Vagina (tissue), 2 donors: ENCODE measurements around the gene IFNGR2. TPM values are rescaled to one million over a fixed set of nuclear protein-coding genes. Genes with fewer than 3 reads are reported as not detected.
"Not testable (repeated sequence)": the region's sequence is repeated elsewhere in the genome, so short reads cannot be mapped to it uniquely, and the experiment has no call there.

Experiments used
- DNase-seq, 2 donors: peaks; one replicate each; pipeline ENCODE4 v3.0.0-alpha.2; 2017; ENCODE audit errors: extremely low spot score in 2 of 2
- H3K27ac ChIP-seq: fragments of 200-600 bp; sonication (generic); one replicate; pipeline ENCODE4 v1.5.1; 2019
- H3K27me3 ChIP-seq: fragments of 200-600 bp; sonication (generic); one replicate; pipeline ENCODE4 v1.5.1; 2019
- H3K36me3 ChIP-seq, 2 donors: fragments of 200-600 bp; sonication (generic); one replicate each; pipeline ENCODE4 v1.5.1; 2017 to 2019
- H3K4me1 ChIP-seq: fragments of 200-600 bp; sonication (generic); one replicate; pipeline ENCODE4 v1.5.1; 2019
- H3K4me3 ChIP-seq, 2 donors: fragments of 200-600 bp; sonication (generic); 1 replicate in 1 of 2; 2 replicates in 1 of 2; pipeline ENCODE4 v1.5.1; 2016 to 2019
- H3K9me3 ChIP-seq: fragments of 200-600 bp; sonication (generic); one replicate; pipeline ENCODE4 v1.5.1; 2019
- POLR2A ChIP-seq, 2 donors: fragments of 450-650 bp; IDR thresholded peaks; one replicate each; pipeline ENCODE4 v1.6.1; 2017; ENCODE audit warnings: antibody characterized with exemption in 2 of 2, mild to moderate bottlenecking in 2 of 2, moderate library complexity in 2 of 2
- POLR2AphosphoS5 ChIP-seq, 2 donors: sonication (generic); formaldehyde crosslinking; IDR thresholded peaks; one replicate each; pipeline ENCODE4 v1.9.0; 2017; ENCODE audit warnings: antibody characterized with exemption in 2 of 2, mild to moderate bottlenecking in 2 of 2, low read depth in 1 of 2; ENCODE audit not compliant: insufficient read depth in 1 of 2
- intact Hi-C: fragments of 100-400 bp; cut with DNase I; formaldehyde crosslinking; loops from one replicate; pipeline ENCODE4 v1.15.1; 2023
- total RNA-seq: library from RNA; depleted of rRNA; stranded (reverse); fragments of >200 nt; gene quantifications from one replicate; pipeline ENCODE4 v1.2.3, GENCODE V29; 2016
- TF ChIP-seq, protein P1 (sequence below), 3 experiments: fragments of 450-650 bp in 2 of 3; fragments of 200-600 bp in 1 of 3; sonication (generic) in 1 of 3; IDR thresholded peaks; one replicate each; pipeline ENCODE4 v1.5.1; 2017 to 2019; ENCODE audit warnings: antibody characterized with exemption in 3 of 3, mild to moderate bottlenecking in 2 of 3, moderate library complexity in 2 of 3

Gene IFNGR2
- total RNA-seq, 1 donor from 2014 or later: 89.6 TPM

DNA sequence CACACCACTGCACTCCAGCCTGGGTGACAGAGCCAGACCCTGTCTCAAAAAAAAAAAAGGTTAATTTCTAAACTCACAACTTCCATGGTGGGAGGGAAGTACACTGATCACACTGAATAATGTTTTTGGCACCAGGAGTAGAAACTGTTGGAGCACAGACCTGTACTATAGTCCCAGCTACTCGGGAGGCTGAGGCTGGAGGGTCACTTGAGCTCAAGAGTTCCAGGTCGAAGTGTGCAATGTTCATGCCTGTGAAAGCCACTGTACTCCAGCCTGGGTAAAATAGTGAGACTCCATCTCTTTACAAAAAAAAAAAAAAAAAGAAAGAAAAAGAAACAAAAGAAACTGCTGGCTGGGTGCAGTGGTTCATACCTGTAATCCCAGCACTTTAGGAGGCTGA, 41.3 kb downstream of the IFNGR2 start:
- H3K4me1 ChIP-seq: peaks cover 18% of the 10 kb centered on the region
- no peak for DNase-seq
- H3K36me3 ChIP-seq: no peaks in the 10 kb centered on the region
- H3K27ac ChIP-seq: no peak overlapping the region
- TF ChIP-seq POLR2A (IDR thresholded peaks at IDR 0.05): no peak
- no peak for TF ChIP-seq POLR2AphosphoS5 (IDR thresholded peaks at IDR 0.05; ENCODE audit: insufficient read depth in 1 of 2, low read depth in 1 of 2)
- TF ChIP-seq, protein P1, sequence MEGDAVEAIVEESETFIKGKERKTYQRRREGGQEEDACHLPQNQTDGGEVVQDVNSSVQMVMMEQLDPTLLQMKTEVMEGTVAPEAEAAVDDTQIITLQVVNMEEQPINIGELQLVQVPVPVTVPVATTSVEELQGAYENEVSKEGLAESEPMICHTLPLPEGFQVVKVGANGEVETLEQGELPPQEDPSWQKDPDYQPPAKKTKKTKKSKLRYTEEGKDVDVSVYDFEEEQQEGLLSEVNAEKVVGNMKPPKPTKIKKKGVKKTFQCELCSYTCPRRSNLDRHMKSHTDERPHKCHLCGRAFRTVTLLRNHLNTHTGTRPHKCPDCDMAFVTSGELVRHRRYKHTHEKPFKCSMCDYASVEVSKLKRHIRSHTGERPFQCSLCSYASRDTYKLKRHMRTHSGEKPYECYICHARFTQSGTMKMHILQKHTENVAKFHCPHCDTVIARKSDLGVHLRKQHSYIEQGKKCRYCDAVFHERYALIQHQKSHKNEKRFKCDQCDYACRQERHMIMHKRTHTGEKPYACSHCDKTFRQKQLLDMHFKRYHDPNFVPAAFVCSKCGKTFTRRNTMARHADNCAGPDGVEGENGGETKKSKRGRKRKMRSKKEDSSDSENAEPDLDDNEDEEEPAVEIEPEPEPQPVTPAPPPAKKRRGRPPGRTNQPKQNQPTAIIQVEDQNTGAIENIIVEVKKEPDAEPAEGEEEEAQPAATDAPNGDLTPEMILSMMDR (IDR thresholded peaks at IDR 0.05): no peak
- H3K4me3 ChIP-seq: no peak overlapping the region
- no peaks in the 10 kb centered on the region for H3K27me3 ChIP-seq
- intact Hi-C loops: loop anchor here (10.0 kb wide), 2 partner anchors 90 to 240 kb away; no protein-coding TSS in a partner anchor
- H3K9me3 ChIP-seq: no peaks in the 10 kb centered on the region

DNA sequence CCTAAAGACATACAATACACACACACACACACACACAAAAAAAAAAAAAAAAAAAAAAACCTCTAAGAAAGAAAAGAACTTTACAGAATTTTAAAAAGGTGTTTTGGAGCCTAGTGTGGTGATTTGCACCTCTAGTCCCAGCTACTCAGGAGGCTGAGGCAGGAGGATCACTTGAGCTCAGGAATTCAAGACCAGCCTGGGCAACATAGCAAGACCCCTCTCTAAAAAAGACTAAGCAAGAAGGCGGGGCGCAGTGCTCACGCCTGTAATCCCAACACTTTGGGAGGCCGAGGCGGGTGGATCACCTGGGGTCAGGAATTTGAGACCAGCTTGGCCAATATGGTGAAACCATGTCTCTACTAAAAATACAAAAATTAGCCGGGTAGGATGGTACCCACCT, 43.4 kb downstream of the IFNGR2 start:
- not testable (repeated sequence) for H3K9me3 ChIP-seq, H3K27ac ChIP-seq, H3K27me3 ChIP-seq, DNase-seq, H3K36me3 ChIP-seq, H3K4me3 ChIP-seq
- H3K4me1 ChIP-seq: peaks cover 14% of the 10 kb centered on the region
- intact Hi-C loops: loop anchor here (10.0 kb wide), 2 partner anchors 92 to 242 kb away; no protein-coding TSS in a partner anchor

DNA sequence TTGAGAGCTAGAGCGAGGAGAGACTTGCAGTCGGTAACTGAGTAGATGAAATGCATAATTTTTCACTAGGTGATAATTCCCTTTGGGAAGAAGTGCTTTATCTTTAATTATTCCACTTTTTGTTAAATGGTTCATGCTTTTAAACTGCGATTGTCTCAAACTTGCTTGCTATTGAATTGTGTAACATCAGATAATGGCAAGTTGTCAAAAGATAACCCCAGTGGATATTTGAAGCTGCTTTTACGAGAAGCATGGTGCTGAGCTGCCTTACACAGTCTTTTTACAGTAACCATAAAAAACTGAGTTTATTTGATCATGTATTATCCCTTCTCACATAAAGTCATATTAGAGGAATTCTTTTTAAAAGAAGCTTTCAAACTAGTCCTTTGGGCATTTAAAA, 46.4 kb downstream of the IFNGR2 start:
- intact Hi-C loops: loop anchor here (10.0 kb wide), 2 partner anchors 95 to 245 kb away; no protein-coding TSS in a partner anchor
- Histone ChIP-seq H3K27me3 (no peaks in the 10 kb centered on the region), H3K4me1 (no peaks in the 10 kb centered on the region), H3K4me3 (no peak overlapping the region), H3K27ac (no peak overlapping the region), H3K9me3 (no peaks in the 10 kb centered on the region), H3K36me3 (peaks cover 0 to 5% of the 10 kb centered on the region in 2 donors)
- TF ChIP-seq, protein P1 (IDR thresholded peaks at IDR 0.05): no peak
- DNase-seq: no peak

DNA sequence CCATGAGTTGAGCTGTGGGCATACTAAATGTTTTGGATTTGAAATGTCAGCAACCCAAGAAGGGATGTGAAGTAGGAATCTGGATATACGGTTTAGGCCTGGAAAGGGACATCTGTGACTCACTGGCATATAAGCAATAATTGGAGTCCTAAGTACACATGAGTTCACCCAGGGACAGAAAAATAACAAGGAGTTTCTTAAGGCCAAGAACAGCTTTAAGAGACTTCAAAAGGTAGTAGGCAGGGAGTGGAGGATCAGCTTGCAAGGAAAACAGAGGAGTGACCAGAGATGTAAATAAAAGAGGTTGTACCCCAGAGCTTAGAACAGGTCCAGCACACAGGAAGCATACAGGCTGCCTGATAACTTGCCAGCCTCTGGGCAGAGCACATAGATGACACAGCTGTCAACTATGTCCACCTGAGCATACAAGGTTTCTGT, 48.4 kb downstream of the IFNGR2 start:
- Histone ChIP-seq H3K4me3 (no peak overlapping the region), H3K27me3 (no peaks in the 10 kb centered on the region), H3K36me3 (peaks cover 0 to 21% of the 10 kb centered on the region in 2 donors), H3K4me1 (no peaks in the 10 kb centered on the region), H3K9me3 (no peaks in the 10 kb centered on the region), H3K27ac (no peak overlapping the region)
- TF ChIP-seq POLR2A (IDR thresholded peaks at IDR 0.05) (no peak), POLR2AphosphoS5 (IDR thresholded peaks at IDR 0.05; ENCODE audit: insufficient read depth in 1 of 2, low read depth in 1 of 2) (no peak)
- TF ChIP-seq, protein P1 (IDR thresholded peaks at IDR 0.05): no peak
- DNase-seq: no peak
- intact Hi-C loops: no loop called here

DNA sequence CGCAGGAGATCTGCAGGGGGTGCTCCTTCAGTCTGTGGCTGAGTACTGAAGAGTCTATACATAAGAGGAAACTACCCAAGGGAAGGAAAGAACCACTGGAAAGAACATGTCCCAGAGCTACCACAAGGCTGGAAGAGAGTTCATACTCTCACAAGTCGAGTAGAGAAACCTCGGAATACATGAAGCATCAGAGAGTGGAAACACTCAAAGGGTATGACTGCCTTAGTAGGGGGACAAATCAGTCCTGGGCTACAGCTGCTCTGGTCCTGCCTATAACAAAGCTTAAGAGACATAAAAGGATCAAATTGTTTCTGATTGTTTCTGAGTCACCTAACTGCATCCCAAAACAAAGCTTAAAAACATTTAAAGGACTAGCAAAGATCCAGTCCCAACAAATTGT, 49.1 kb downstream of the IFNGR2 start:
- Histone ChIP-seq H3K27me3 (no peaks in the 10 kb centered on the region), H3K36me3 (peaks cover 0 to 21% of the 10 kb centered on the region in 2 donors), H3K27ac (no peak overlapping the region), H3K4me3 (no peak overlapping the region), H3K4me1 (no peaks in the 10 kb centered on the region), H3K9me3 (no peaks in the 10 kb centered on the region)
- TF ChIP-seq, protein P1 (IDR thresholded peaks at IDR 0.05): no peak
- no peak for TF ChIP-seq POLR2A (IDR thresholded peaks at IDR 0.05)
- no peak for TF ChIP-seq POLR2AphosphoS5 (IDR thresholded peaks at IDR 0.05; ENCODE audit: insufficient read depth in 1 of 2, low read depth in 1 of 2)
- intact Hi-C loops: no loop called here
- no peak for DNase-seq
